ENCODE results near the gene RPTOR. TPM values are rescaled to one million over a fixed set of nuclear protein-coding genes. Genes with fewer than 3 reads are reported as not detected.

RPTOR gene
- total and polyA plus RNA-seq, 10 of the 15 experiments (the other 5 are each of a cell fraction or from before 2014, with no cell fraction given): 0.18 to 32.1 (median 7.8) TPM

- Histone ChIP-seq H4K20me1 (ENCODE audit: control insufficient read depth, insufficient read depth) (no peaks in the 10 kb centered on the region), H3K4me1 (ENCODE audit: control insufficient read depth, insufficient read depth, low read length) (peaks cover 30% of the 10 kb centered on the region), H3K36me3 (ENCODE audit: control insufficient read depth in 2 of 2, insufficient read depth in 2 of 2, low read length in 1 of 2) (peaks cover 13 to 22% of the 10 kb centered on the region in 2 experiments), H2AFZ (ENCODE audit: control insufficient read depth, low read depth, low read length) (no peak overlapping the region), H3K79me2 (ENCODE audit: control insufficient read depth, insufficient read depth, low read length) (no peaks in the 10 kb centered on the region), H3K9me3 (replicated peaks; ENCODE audit: control insufficient read depth, insufficient read depth, low read length) (no peaks in the 10 kb centered on the region), H3K27ac (ENCODE audit: control insufficient read depth, insufficient read depth) (peak overlapping the region; percentile 78; the same call in 1 of the 2 replicates), H3K27me3 (replicated peaks in 1 of 2; ENCODE audit: control insufficient read depth in 2 of 2, insufficient read depth in 2 of 2, low read length in 1 of 2) (no peaks in the 10 kb centered on the region), H3K4me2 (ENCODE audit: control insufficient read depth, insufficient read depth) (no peak overlapping the region), H3K9ac (ENCODE audit: control insufficient read depth, insufficient read depth, low read length) (no peak overlapping the region), H3K4me3 (no peak overlapping the region)
- FAIRE-seq (peak; percentile 44), ATAC-seq (no peak), DNase-seq (ENCODE audit: low read depth, low spot score) (no peak)
- intact Hi-C loops (cut with micrococcal nuclease; ENCODE audit: unreplicated experiment): loop anchor here (5.0 kb wide), 1 partner anchor 156 kb away; no protein-coding TSS in a partner anchor
- in situ Hi-C loops (cut with MboI): no loop called here
- ChIA-PET SMC1A (ENCODE audit: uncharacterized antibody, unreplicated experiment) (interaction anchor here (1.1 to 1.9 kb wide), 3 partner anchors 10 to 16 kb away, joined by 3 to 6 read pairs (median 5); no protein-coding TSS in a partner anchor), CTCF (interaction anchor here (0.8 to 1.1 kb wide), 2 partner anchors 17 to 102 kb away, joined by 3 read pairs; no protein-coding TSS in a partner anchor), POLR2A (no interaction called here), RAD21 (ENCODE audit: unreplicated experiment) (interaction anchor here (1.2 kb wide), 1 partner anchor 288 kb away, joined by 3 read pairs; no protein-coding TSS in a partner anchor)
- 89% methylated on average over 31 of the region's 31 CpGs for WGBS (ENCODE audit: insufficient coverage, insufficient replicate concordance, low lambda C conversion rate, missing lambda C conversion rate)
- TF ChIP-seq POU2F2 (IDR thresholded peaks at IDR 0.05; ENCODE audit: borderline replicate concordance, low read depth, low read length) (no peak), POLR2AphosphoS2 (IDR thresholded peaks at IDR 0.05; ENCODE audit: low read depth, low read length) (no peak), SIN3A (IDR thresholded peaks at IDR 0.05; ENCODE audit: low read depth, low read length) (no peak), MYC (IDR thresholded peaks at IDR 0.05; ENCODE audit: insufficient read depth, insufficient read length, insufficient replicate concordance, low read length, severe bottlenecking) (no peak), NKRF (conservative IDR thresholded peaks at IDR 0.05) (no peak)
- BruUV-seq (replicated peaks): no TSS peak
Observed at GRCh38 chr17:80892900-80893603, 348.4 kb downstream of the RPTOR start.
